ENCODE results near the gene TACC2. TPM values are rescaled to one million over a fixed set of nuclear protein-coding genes. Genes with fewer than 3 reads are reported as not detected.
"Not testable (repeated sequence)": the region's sequence is repeated elsewhere in the genome, so short reads cannot be mapped to it uniquely, and the experiment has no call there.

The TACC2 gene
- total RNA-seq, 4 donors from 2014 or later = 95.9 to 122 (median 114) TPM

DNA sequence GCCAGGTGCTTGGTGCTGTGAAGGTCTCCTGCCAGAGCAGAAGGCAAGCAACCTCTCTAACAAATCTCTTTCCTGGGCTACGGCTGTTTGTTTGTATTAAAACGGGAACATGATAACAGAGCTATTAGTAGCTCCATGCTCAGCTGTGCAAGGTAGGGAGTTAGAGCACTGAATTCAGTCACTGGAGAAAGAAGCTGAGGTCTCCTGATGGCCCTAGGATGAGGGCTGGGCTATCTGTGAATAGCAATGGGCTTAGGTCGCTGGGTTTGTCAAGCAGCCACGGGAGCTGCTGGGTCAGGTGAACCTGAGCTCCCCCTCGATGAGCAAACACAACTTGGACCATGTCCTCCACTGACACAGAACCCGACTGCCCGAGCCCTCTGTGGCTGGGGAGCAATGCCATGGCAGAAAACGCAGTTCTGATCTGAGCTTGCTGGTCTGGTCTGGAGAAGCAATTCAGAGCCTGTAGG is 24.4 kb downstream of the TACC2 start:
- intact Hi-C loops (cut with DNase I) = no loop called here
- no peaks in the 10 kb centered on the region for H3K9me3 ChIP-seq
- no peaks in the 10 kb centered on the region for H3K36me3 ChIP-seq
- H3K27ac ChIP-seq = no peak overlapping the region
- peak in 1 of 2 donors; percentile 33 for DNase-seq
- no peaks in the 10 kb centered on the region for H3K27me3 ChIP-seq
- TF ChIP-seq, protein P1, sequence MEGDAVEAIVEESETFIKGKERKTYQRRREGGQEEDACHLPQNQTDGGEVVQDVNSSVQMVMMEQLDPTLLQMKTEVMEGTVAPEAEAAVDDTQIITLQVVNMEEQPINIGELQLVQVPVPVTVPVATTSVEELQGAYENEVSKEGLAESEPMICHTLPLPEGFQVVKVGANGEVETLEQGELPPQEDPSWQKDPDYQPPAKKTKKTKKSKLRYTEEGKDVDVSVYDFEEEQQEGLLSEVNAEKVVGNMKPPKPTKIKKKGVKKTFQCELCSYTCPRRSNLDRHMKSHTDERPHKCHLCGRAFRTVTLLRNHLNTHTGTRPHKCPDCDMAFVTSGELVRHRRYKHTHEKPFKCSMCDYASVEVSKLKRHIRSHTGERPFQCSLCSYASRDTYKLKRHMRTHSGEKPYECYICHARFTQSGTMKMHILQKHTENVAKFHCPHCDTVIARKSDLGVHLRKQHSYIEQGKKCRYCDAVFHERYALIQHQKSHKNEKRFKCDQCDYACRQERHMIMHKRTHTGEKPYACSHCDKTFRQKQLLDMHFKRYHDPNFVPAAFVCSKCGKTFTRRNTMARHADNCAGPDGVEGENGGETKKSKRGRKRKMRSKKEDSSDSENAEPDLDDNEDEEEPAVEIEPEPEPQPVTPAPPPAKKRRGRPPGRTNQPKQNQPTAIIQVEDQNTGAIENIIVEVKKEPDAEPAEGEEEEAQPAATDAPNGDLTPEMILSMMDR (IDR thresholded peaks at IDR 0.05) = no peak
- TF ChIP-seq POLR2A (IDR thresholded peaks at IDR 0.05) = no peak
- 57 to 76% methylated on average over 5 to 8 of the region's 8 CpGs for WGBS, 2 donors
- H3K4me3 ChIP-seq (replicated peaks in 1 of 3) = no peak overlapping the region
- peaks cover 16 to 18% of the 10 kb centered on the region in 2 donors for H3K4me1 ChIP-seq

DNA sequence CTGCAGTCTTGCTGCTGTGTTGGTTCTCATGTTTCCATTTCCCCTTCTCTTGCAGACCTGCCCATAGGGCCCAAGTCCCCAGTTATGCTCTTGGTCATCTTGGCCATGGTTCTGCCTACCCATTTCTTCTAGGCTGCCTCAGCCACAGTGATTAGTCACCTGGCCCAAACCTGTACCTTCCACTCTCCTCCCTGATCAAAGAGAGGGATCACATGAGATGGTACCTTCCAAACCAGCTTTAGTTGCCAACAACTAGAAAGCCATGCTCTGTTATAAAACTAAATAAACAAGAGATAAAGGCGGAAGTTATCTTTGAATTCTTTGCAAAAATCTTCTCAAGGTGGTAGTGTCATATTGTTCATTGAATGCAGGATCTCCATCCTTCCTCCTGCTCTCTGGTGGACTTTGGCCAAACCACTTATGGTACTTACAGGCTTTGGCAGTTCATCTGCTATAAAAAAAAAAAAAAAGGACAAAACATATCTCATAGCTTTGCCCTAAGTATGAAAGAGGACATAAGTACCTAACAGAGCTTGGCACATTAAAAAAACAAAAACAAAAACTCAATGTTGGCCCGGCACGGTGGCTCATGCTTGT is 25.8 kb downstream of the TACC2 start:
- peaks cover 22 to 24% of the 10 kb centered on the region in 2 donors for H3K4me1 ChIP-seq
- DNase-seq = peak in 1 of 2 donors; percentile 20
- no peaks in the 10 kb centered on the region for H3K27me3 ChIP-seq
- no peak overlapping the region for H3K4me3 ChIP-seq (replicated peaks in 1 of 3)
- H3K9me3 ChIP-seq = no peaks in the 10 kb centered on the region
- TF ChIP-seq, protein P1 (IDR thresholded peaks at IDR 0.05) = no peak
- no peak for TF ChIP-seq POLR2A (IDR thresholded peaks at IDR 0.05)
- peak overlapping the region; percentile 11 to 44 (median 30) for H3K27ac ChIP-seq
- 42 to 52% methylated on average over 3 of the region's 3 CpGs for WGBS, 2 donors
- intact Hi-C loops (cut with DNase I) = no loop called here
- no peaks in the 10 kb centered on the region for H3K36me3 ChIP-seq

- intact Hi-C loops (cut with DNase I); H3K9me3 ChIP-seq; H3K4me3 ChIP-seq (replicated peaks in 1 of 3); DNase-seq; H3K27me3 ChIP-seq; H3K36me3 ChIP-seq: not testable (repeated sequence)
- Histone ChIP-seq H3K4me1 (peaks cover 27 to 36% of the 10 kb centered on the region in 2 donors), H3K27ac (peak overlapping the region; percentile 97 to 100 (median 99))
- WGBS, 2 donors = 75 to 82% methylated on average over 4 of the region's 4 CpGs
Observed at GRCh38 chr10:122017926-122018325, 29.0 kb downstream of the TACC2 start.

DNA sequence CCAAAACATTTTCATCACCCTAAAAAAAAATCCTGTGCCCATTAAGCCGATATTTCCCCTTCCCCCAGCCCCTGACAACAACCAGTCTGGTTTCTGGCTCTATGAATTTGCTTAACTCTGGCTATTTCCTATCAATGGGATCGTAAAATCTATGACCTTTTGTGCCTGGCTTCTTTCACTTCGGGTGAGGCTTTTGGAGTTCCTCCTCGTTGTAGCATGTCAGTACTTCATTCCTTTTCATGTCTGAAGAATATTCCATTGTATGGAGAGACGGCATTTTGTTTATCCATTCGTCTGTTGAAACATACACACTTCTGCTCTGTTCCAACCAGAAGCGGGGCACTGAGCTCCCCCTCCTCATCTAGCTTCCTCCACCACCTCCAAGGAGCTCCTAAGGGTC is 29.5 kb downstream of the TACC2 start:
- 48 to 55% methylated on average over 7 of the region's 7 CpGs for WGBS, 2 donors
- no peak for TF ChIP-seq POLR2A (IDR thresholded peaks at IDR 0.05)
- Histone ChIP-seq H3K4me1 (peaks cover 22 to 32% of the 10 kb centered on the region in 2 donors), H3K27ac (peak overlapping the region; percentile 97 to 100 (median 99)), H3K36me3 (no peaks in the 10 kb centered on the region), H3K4me3 (replicated peaks in 1 of 3) (no peak overlapping the region), H3K9me3 (no peaks in the 10 kb centered on the region), H3K27me3 (no peaks in the 10 kb centered on the region)
- intact Hi-C loops (cut with DNase I) = no loop called here
- no peak for DNase-seq

DNA sequence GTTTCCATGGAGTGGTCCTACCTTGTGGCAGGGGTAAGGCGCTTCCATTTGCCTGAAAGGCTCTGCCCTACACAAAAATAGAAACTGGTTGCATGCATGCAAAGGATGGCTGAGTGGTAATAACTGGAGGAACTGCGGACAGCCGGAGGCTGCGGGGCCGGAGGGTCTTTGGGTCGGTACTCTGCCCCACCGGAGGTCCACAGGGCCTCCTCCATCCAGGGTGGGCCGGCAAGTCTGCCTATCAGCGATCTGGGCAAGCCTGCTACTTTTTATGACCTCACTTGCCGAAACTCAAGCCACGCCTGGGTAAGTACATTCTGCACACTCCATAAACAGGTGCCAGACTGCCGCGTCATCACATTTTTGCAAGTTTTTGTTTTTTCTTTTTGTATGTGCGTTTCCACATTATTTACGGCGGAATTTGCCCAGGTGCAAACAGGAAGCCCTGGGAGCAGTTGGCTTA is 30.0 kb downstream of the TACC2 start:
- H3K27me3 ChIP-seq = no peaks in the 10 kb centered on the region
- H3K27ac ChIP-seq = peak overlapping the region; percentile 97 to 100 (median 99)
- H3K4me3 ChIP-seq (replicated peaks in 1 of 3) = peak overlapping the region in 1 of 3 donors; percentile 17
- intact Hi-C loops (cut with DNase I) = no loop called here
- peak; percentile 81 to 85 for DNase-seq
- TF ChIP-seq, protein P1 (IDR thresholded peaks at IDR 0.05) = no peak
- TF ChIP-seq POLR2A (IDR thresholded peaks at IDR 0.05) = no peak
- H3K36me3 ChIP-seq = no peaks in the 10 kb centered on the region
- H3K4me1 ChIP-seq = peaks cover 22 to 32% of the 10 kb centered on the region in 2 donors
- H3K9me3 ChIP-seq = no peaks in the 10 kb centered on the region
- WGBS, 2 donors = 39 to 43% methylated on average over 15 to 16 of the region's 16 CpGs

DNA sequence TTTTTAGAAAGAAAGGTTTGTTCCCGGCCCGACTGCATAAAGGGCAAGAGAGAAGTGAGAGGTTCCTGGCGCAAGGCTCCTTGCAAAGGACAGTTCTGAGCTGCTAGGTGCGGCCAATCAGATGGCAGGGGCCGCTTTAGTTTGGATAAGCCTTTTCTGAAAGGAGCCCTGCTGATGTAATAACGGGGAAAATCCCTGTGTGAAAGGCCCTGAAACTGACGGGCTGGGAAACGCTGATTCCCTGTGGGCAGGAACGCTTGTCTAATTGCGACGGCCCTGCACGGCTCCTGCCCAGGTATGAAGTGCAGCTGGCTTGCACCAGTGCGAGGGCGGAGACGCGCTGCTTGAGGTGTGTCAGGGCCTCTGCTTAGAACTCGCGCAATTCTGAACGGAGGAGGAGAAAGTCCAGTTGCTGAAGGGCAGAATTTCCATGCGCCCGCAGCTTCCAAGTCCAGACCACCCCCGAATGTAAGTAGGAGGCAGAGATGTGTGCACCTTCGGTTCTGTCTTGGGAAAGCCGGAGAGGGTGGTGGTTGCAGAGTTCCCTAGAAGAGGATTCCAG is 30.5 kb downstream of the TACC2 start:
- Histone ChIP-seq H3K4me1 (peaks cover 21 to 30% of the 10 kb centered on the region in 2 donors), H3K36me3 (no peaks in the 10 kb centered on the region), H3K9me3 (no peaks in the 10 kb centered on the region), H3K27me3 (no peaks in the 10 kb centered on the region), H3K4me3 (replicated peaks in 1 of 3) (peak overlapping the region in 2 of 3 donors; percentile 15 to 17), H3K27ac (peak overlapping the region; percentile 97 to 100 (median 99))
- TF ChIP-seq, protein P1 (IDR thresholded peaks at IDR 0.05) = no peak
- peak; percentile 71 to 97 for TF ChIP-seq POLR2A (IDR thresholded peaks at IDR 0.05)
- DNase-seq = peak; percentile 96
- WGBS, 2 donors = 21 to 32% methylated on average over 8 to 20 of the region's 24 CpGs
- intact Hi-C loops (cut with DNase I) = no loop called here

Measured in thyroid gland (tissue), 4 donors.